Measurements from ENCODE around the gene SLC9A6.
"Not testable (repeated sequence)": the region's sequence is repeated elsewhere in the genome, so short reads cannot be mapped to it uniquely, and the experiment has no call there.

SLC9A6 gene

DNA sequence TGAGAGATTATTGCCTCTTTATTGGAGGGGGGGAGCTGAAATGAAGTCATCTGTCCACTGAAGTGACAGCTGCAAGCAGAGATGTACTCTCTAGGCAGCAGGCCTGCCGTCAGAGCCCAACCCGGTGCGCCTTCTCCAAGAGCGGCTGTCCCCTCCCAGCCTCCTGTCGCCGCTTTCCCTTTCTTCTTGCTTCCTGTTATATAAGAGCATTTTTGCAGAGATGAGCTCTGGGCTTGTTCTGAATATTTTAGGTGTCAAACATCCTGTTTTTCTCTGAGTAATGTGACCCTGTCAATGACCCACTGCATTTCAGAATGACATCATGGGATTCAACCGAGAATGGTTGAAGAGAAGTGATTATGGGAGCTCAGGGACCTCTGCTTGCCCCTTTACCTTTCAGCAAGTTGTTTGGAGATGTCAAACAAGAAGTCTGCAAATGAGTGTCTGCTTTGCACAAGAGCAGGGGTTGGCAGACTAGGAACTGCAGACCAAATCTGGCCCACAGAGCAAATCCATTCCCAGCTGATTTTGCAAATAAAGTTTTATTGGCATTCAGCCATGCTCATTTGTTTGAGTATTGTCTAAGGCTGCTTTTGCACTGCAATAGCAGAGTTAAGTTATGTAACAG is 79.9 kb downstream of the SLC9A6 start:
- DNase-seq: no peak

DNA sequence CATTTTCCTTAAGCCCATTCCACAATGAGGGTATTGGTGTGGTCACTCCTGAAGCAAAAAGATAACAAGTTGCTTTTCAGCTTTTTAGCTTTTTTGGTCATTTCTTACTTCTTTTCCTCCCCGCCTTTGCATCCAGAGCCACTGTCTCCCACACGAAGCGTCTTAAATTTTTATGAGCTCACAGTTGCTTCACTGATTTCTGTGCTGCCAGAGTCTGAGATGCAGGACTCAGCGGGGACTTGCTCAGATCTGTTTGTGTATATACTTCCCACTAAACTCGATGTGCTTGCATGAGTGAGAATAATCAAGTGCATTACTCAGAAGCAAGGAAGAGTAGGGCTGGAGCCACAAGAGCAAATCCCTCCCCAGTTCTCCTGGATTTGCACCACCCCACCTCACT is 81.9 kb downstream of the SLC9A6 start:
- DNase-seq: no peak

DNA sequence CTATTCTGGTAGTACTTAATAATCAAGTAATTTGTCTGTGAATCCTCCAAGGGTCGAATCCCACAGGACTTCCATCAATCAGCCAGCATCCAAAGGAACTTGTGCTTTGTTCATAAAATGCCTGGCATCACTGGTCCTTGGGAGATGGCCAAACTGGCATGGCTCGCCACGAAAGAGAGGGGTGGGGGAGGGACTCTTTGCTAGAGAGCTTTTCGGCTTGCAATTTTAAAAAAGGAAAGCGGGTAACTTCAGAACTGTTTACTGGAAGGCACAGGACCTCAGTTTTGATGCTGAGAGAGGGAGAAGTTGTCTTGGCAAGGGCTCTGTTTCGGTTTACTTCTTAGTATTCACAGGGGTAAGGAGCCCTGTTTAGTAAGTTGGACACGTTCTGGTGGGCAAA is 82.7 kb downstream of the SLC9A6 start:
- no peak for DNase-seq

DNA sequence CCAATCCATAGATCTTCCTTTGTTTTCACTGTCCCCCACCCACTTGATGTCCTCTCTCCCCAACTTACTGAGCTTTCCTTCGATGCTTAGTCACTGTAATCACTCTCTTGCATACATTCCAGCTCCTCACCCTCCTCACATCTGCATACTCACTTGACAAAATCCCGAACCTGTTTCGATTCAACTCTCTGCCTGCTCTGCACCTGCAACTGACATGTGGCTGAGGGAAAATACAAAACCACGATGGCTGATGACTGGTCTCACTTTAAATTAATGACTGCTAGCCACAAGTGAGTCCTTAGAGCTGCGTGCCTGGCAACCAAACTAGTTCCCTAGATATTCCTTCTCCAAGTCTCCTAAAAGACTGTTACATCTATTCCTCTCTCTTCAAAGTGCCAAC is 91.7 kb downstream of the SLC9A6 start:
- DNase-seq: no peak

DNA sequence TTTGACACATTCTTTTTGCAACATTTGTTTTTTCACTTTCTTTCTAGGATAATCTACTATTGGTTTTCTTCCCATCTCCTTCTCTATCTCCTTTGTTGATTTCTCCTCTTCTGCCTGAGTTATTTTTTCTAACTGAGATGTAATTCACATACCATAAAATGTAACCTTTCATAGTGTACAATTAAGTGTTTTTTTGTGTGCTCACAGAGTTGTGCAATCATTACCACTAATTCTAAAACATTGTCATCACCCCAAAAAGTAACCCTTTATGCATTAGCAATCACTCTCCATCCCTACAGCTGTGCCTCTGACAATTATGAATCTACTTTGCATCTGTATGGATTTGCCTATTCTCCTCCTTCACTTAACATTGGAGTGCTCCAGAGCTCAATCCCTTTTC is 95.5 kb downstream of the SLC9A6 start:
- no peak for DNase-seq

DNA sequence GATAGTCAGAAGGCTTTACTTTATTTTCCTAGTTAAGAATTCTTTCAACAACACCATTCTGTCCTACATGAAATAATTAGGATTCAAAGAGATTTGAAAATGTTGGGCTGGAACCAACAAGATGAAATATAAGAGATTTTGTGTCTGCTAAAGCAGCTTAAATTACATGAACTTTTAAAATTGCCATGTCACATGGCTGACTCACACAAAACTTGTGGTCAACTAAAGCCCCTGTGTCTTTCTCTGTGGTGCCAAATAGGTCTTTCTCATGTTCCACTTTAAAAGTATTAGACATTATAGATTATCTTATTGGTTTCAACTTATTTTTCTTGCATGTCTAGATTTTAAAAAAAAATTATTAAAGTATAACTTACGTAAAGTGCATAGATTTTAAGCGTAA is 101.3 kb downstream of the SLC9A6 start:
- DNase-seq: no peak

DNA sequence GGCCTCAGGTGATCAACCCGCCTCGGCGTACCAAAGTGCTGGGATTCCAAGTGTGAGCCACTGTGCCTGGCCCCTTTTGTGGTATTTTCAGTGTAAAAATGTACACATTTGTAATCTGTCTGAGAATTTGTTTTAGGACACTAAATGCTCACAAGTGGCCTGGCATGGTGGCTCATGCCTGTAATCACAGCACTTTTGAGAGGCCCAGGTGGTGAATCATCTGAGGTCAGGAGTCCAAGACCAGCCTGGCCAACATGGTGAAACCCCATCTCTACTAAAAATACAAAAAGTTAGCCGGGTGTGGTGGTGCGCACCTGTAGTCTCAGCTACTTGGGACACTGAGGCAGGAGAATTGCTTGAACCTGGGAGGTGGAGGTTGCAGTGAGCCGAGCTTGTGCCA is 106.7 kb downstream of the SLC9A6 start:
- not testable (repeated sequence) for DNase-seq

DNA sequence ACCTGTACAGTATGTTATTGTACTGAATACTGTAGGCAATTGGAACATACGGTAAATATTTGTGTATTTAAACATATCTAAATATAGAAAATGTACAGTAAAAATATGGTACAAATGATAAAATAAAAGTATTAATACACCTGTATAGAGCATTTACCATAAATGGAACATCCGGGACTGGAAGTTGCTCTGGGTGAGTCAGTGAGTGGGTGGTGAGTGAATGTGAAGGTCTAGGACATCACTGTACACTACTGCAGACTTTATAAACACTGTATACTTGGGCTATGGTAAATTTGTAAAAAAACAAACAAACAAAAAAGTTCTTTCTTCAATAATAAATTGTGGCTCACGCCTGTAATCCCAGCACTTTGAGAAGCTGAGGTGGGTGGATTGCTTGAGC is 109.7 kb downstream of the SLC9A6 start:
- no peak for DNase-seq

All from NCI-H187 treated with DMSO at 0.1 percent for 48 hours (cell line).